HepG2 (cell line): ENCODE data around the gene EIF3L. TPM values are rescaled to one million over a fixed set of nuclear protein-coding genes. Genes with fewer than 3 reads are reported as not detected.

Experiments used
- ARID2 ChIP-seq: sonication (generic); formaldehyde crosslinking; IDR thresholded peaks from 2 replicates; pipeline ENCODE4 v1.8.1; 2022; ENCODE audit warnings: mild to moderate bottlenecking, missing genetic modification reagents, borderline replicate concordance
- GTF3A ChIP-seq: sonication (generic); formaldehyde crosslinking; conservative IDR thresholded peaks from 2 replicates; pipeline ENCODE4 v1.4.0; 2020; ENCODE audit warnings: mild to moderate bottlenecking, missing genetic modification reagents
- HNF4A ChIP-seq: sonication (generic); formaldehyde crosslinking; IDR thresholded peaks from 2 replicates; pipeline ENCODE4 v1.4.0; 2020; ENCODE audit warnings: missing genetic modification reagents
- MIER3 ChIP-seq: IDR thresholded peaks from 2 replicates; pipeline ENCODE4 v1.6.1; 2016; ENCODE audit warnings: missing compliant biosample characterization, borderline replicate concordance
- MXI1 ChIP-seq: IDR thresholded peaks from 3 replicates; pipeline ENCODE4 v1.6.1; 2012; ENCODE audit warnings: low read depth, low read length, inconsistent platforms, borderline replicate concordance
- NFIB ChIP-seq: sonication (generic); formaldehyde crosslinking; IDR thresholded peaks from 2 replicates; pipeline ENCODE4 v1.9.0; 2021; ENCODE audit warnings: missing genetic modification reagents, mild to moderate bottlenecking, borderline replicate concordance
- PPARG ChIP-seq: conservative IDR thresholded peaks from 2 replicates; pipeline ENCODE4 v1.6.1; 2016; ENCODE audit warnings: missing biosample characterization, missing genetic modification reagents
- SAP130 ChIP-seq: IDR thresholded peaks from 2 replicates; pipeline ENCODE4 v1.6.1; 2016; ENCODE audit warnings: low read depth
- SETDB1 ChIP-seq: sonication (generic); formaldehyde crosslinking; IDR thresholded peaks from 2 replicates; pipeline ENCODE4 v1.5.1; 2020; ENCODE audit warnings: missing genetic modification reagents, mild to moderate bottlenecking, borderline replicate concordance
- TMF1 ChIP-seq: sonication (generic); formaldehyde crosslinking; IDR thresholded peaks from 2 replicates; pipeline ENCODE4 v1.8.1; 2022; ENCODE audit warnings: low read depth, missing genetic modification reagents
- ZKSCAN1 ChIP-seq: fragments of 150-350 bp; IDR thresholded peaks from 2 replicates; pipeline ENCODE4 v1.6.1; 2014; ENCODE audit warnings: low read length
- ZNF318 ChIP-seq: sonication (generic); formaldehyde crosslinking; IDR thresholded peaks from 2 replicates; pipeline ENCODE4 v1.4.0; 2020; ENCODE audit warnings: mild to moderate bottlenecking, missing genetic modification reagents
- ZNF354B ChIP-seq: sonication (generic); formaldehyde crosslinking; IDR thresholded peaks from 2 replicates; pipeline ENCODE4 v1.8.0; 2022; ENCODE audit warnings: mild to moderate bottlenecking, missing genetic modification reagents
- ZNF788 ChIP-seq: sonication (generic); formaldehyde crosslinking; IDR thresholded peaks from 2 replicates; pipeline ENCODE4 v1.5.0; 2020; ENCODE audit warnings: mild to moderate bottlenecking, missing genetic modification reagents, borderline replicate concordance
- ZNF790 ChIP-seq: sonication (generic); formaldehyde crosslinking; IDR thresholded peaks from 2 replicates; pipeline ENCODE4 v1.8.0; 2022; ENCODE audit warnings: missing genetic modification reagents, mild to moderate bottlenecking, borderline replicate concordance
- ZZZ3 ChIP-seq: sonication (generic); formaldehyde crosslinking; IDR thresholded peaks from 2 replicates; pipeline ENCODE4 v1.4.0; 2020; ENCODE audit warnings: missing genetic modification reagents, mild to moderate bottlenecking, borderline replicate concordance
- polyA plus RNA-seq, 8 experiments: library from polyadenylated mRNA; depleted of rRNA in 3 of 8; stranded (reverse) in 7 of 8; unstranded in 1 of 8; fragments of >200 nt; fragmentation: Illumina TruSeq in 4 of 8; extraction: Trizol in 4 of 8; gene quantifications; 2 replicates each; pipeline versions ENCODE4 v1.2.1 to v1.2.3, GENCODE V29; 2011 to 2016; ENCODE audit warnings: low read depth in 4 of 8, missing spikeins in 1 of 8, mixed read lengths in 1 of 8; ENCODE audit not compliant: insufficient read depth in 1 of 8
- total RNA-seq, 5 experiments: library from RNA; depleted of rRNA; stranded (reverse); fragments of >200 nt; fragmentation: Illumina TruSeq; extraction: Trizol; gene quantifications; 2 replicates each; pipeline ENCODE4 v1.2.3, GENCODE V29; 2016; ENCODE audit warnings: low read depth in 1 of 5

EIF3L gene
- total and polyA plus RNA-seq, 2 of the 13 experiments (the other 11 are each of a cell fraction or from before 2014, with no cell fraction given) = 514 to 793 TPM

GRCh38 chr22:37817705-37818408, 31.4 kb upstream of the EIF3L start (continued):
- no peak for TF ChIP-seq ZNF318
- no peak for TF ChIP-seq ZNF790
- no peak for TF ChIP-seq ARID2 (CRISPR knock-in tag)
- peak; percentile 87 for TF ChIP-seq HNF4A (CRISPR knock-in tag)
- peak; percentile 56; the same call in 1 of the 3 replicates for TF ChIP-seq MXI1
- TF ChIP-seq ZNF788 = peak; percentile 78; the same call in 1 of the 2 replicates
- TF ChIP-seq ZNF354B (CRISPR knock-in tag) = no peak
- TF ChIP-seq GTF3A (CRISPR knock-in tag) = no peak
- no peak; the same call in 1 of the 2 replicates for TF ChIP-seq PPARG (CRISPR knock-in tag)
- no peak for TF ChIP-seq ZZZ3
- no peak for TF ChIP-seq TMF1 (CRISPR knock-in tag)
- no peak for TF ChIP-seq SETDB1
- TF ChIP-seq ZKSCAN1 = no peak
- no peak for TF ChIP-seq NFIB
- TF ChIP-seq MIER3 (CRISPR knock-in tag) = peak; percentile 80
- peak; percentile 86 for TF ChIP-seq SAP130 (CRISPR knock-in tag)
